ELF-1 (cell line): ENCODE measurements around the gene CFAP52.
"Not testable (repeated sequence)": the region's sequence is repeated elsewhere in the genome, so short reads cannot be mapped to it uniquely, and the experiment has no call there.

ENCODE experiments used
- DNase-seq: peaks from one replicate; pipeline ENCODE4 v3.0.0-alpha.2; 2016; ENCODE audit warnings: low read depth, low spot score

The CFAP52 gene

DNA sequence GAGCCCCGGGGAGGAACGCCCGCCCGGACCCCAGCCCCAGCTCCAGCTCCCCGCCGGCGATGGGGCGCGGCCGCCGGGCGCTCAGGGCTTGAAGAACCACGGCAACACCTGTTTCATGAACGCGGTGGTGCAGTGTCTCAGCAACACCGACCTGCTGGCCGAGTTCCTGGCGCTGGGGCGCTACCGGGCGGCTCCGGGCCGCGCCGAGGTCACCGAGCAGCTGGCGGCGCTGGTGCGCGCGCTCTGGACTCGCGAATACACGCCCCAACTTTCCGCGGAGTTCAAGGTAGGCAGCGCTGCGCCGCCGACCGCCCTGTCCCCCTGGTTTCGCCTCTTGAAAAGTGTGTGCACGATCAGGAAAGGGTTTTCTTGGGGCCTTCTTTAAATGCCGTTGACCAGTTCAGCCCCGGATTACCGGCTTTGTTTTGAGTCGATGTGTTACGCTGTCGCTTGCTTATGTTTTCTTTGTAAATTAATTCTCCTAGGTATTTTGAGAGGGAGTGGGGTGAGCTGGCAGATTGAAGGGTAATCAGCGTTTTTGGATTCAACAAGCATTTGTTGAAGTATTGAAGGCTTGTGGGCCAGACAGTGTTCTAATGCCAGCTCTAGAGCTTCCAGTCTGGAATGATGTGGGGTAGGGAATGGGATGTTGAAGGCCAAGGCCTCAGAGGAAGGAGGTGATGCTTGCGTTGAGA, 69.6 kb downstream of the CFAP52 start:
- DNase-seq, result peak; percentile 66

DNA sequence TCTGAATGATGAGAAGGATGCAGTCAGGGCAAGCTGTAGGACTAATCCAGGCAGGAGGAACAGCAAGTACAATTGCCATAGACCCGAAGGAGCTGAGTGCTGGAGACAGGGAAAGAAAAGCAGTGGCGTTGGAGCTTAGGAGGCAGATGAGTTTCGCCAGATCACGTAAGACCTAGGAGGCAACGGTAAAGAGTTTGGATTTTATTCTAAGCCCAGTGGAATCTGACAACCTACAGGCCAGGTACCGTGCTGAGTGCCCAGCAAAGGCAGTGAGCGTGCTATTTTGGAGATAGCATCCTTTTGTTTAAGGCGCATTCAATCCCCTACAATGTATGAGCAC, 70.1 kb downstream of the CFAP52 start:
- DNase-seq, result peak; percentile 44

DNA sequence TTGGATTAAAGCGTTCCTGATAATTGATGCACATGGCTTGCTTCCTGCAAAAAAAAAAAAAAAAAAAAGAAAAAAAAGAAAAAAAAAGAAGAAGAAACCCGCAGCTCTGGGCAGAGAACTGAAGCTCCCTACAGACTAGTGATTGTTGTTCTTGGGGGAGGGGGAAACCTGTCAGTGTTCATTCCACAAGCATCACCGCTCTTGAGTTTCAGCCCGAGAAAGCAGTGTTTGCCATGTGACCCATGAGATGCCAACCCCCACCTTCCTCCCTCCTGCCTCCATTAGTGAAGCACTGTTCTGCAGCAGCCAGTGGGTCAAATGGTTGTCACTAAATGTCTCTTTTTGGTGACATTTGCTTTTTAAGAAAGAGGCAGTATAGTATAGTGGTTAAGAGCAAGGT, 70.6 kb downstream of the CFAP52 start:
- peak; percentile 76 for DNase-seq

DNA sequence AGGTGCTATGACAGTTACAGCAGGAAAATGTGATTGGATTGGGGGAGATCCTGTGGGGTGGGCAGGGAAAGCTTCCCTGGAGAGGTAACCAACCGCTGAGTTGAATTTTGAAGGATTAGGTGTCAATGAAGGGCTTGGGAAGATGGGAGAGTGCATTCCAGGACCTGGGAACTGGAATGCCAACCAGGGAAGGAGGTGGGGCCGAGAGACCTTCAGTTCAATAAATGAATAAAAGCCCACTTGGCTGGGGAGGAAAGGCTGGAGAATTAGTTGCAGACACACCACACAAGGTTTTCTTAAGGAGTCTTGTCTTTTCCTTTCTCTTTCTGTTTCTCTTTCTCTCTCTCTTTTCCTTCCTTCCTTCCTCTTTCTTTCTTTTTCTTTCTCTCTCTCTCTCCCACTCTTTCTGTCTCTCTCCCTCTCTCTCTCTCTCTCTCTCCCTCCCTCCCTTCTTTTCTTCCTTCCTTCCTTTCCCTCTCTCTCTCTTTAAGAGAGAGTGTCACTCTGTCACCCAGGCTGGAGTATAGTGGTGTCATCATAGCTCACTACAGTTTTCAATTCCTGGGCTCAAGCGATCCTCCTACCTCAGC, 72.2 kb downstream of the CFAP52 start:
- DNase-seq, result peak; percentile 84

DNA sequence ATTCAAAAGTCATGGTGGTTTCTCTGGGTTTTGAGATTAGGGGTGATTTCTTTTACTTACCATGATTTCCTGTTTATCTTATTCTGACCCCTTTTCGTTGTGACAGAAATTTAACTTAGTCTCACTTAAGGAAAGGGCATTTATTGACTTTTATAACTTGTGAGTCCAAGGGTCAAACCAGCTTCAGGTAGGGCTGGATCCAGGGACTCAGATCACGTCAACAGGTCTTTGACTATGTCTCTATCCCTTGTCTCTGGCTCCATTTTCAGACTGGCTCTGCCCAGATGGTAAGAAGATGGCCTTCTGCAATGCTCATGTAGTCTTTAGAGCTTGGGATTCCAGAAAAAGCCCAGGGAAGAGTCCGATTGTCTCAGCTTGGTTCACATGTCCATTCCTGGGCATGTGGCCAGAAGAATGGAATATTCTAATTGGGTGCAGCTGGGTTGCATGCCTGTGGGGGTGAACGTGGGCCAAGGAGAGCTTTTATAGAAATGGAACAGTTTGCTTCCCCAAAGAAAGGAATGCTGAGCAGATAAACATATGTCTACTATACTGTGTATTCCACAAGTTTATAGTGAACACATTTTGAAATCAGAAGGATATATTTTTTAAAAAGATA, 82.3 kb downstream of the CFAP52 start:
- DNase-seq, result no peak

DNA sequence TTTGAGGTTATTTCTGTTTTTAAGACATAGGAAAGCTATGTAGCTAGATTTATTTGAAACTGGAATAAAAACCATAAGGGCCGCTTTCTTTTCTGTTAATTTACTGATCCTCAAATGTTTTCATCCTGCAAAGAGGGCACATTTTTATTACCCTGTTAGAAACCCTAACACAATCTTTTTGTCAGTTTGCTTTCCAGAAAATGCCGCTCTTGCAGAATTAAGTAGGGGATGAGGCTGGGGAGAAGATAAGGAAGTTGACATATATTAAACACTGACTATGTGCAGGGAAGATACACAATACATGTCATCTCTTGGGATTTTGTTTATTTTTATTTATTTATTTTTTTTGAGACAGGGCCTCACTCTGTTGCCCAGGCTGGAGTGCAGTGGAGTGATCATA, 84.6 kb downstream of the CFAP52 start:
- no peak for DNase-seq

DNA sequence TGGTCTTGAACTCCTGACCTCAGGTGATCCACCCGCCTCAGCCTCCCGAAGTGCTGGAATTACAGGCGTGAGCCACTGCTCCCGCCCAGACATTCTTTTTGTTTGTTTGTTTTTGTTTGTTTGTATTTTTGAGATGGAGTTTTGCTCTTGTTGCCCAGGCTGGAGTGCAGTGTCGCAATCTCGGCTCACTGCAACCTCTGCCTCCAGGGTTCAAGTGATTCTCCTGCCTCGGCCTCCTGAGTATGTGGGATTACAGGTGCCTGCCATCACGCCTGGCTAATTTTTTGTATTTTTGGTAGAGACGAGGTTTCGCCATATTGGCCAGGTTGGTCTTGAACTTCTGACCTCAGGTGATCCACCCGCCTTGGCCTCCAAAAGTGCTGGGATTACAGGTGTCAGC, 87.1 kb downstream of the CFAP52 start:
- not testable (repeated sequence) for DNase-seq

DNA sequence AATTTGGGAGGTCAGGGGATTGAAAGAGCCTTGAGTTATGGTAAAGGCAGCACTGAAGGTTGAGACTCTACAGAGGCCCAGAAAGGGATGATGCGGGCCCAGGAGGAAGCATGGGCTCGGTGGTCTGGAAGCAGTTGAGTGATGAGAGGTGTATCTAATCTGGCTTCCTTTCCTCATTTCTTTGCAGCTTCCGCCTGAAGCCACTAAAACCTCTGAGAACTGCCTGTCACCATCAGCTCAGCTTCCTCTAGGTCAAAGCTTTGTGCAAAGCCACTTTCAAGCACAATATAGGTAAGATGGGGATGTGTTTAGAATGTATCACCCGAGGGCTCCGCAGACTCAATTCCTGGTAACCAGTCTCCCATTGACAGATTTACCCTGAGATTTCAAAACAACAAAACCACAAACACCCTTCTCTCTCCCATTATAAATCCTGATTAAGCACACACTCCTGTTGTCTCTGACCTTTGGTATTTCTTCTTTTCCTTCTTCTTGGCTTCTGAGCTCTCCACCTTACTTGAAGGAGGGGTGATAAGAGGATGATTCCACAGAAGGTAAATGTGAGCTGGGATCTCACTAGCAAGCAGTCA, 90.1 kb downstream of the CFAP52 start:
- DNase-seq, result no peak

DNA sequence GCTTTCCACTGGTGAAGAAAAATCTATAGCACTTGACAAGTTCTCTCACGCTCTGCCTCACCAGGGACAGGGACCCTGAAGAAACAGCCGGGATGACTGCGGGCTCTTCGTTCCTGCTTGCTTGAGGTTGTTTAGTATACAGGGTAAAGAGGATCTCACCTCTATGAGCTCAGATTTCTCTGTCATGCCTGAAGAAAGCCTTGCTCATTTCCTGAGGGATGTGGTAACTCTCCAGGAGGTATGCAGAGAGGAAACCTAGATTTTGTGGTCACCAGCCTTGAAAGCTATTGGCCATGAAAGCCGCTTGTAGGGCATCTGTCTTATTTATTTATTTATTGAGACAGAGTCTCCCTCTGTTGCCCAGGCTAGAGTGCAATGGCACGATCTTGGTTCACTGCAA, 92.1 kb downstream of the CFAP52 start:
- peak; percentile 30 for DNase-seq

DNA sequence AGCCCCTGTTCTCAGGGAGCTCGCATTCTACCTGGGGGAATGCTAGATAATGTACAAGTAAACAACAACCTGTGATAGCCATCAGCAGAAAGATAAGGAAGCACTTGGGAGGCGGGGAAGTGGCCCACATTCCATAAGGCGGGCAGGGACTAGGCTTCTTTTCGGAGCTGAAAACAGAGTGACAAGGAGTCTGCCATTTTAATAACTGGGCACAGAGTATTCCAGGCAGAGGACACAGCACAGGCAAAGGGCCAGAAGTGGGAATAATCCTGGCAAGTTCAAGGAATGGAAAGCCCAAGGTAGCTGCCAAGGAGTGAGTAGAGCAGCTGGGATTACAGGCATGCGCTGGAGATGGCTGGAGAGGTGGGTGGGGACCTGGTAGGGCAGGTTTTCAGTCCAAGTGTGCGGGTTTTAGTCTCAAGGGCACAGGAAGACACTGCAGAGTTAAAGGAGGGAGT, 93.1 kb downstream of the CFAP52 start:
- peak; percentile 76 for DNase-seq

DNA sequence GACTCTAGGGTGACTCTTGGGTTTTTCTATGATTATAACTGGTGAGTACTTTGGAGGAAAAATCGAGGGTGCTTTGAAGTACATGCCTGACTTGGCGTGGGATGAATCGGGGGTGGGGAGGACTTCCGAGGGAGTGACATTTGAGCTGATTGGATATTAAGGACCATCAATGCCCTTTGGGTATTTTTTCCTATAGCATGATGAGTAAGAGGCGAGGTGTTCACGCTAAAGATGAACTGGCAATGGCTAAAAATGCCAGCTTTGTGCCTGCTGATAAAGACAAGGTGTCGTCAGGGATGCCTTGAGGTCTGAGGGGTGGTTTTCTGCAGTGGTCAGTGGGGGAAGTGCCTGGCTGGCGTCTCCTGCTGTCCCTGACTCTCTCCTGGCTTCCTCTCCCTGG, 94.2 kb downstream of the CFAP52 start:
- no peak for DNase-seq

DNA sequence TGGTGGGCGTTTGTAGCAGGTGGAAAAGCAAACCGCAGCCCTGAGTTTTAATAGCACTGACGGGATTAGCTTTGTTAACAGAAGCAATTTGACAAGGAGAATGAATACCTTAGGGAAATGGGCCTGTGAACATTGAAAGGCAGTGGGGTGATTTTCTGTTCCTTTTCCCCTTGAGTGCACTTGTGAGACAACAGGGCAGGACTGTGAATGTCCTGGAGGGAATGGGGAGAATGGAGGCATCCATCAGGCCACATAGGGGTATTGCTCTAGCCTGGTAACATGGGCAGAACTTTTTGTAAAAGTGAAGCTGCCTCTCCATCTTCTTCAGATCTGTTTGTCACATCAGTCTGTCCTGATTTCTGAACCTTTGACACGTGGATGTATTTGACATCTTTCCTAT, 95.1 kb downstream of the CFAP52 start:
- DNase-seq, result peak; percentile 13

DNA sequence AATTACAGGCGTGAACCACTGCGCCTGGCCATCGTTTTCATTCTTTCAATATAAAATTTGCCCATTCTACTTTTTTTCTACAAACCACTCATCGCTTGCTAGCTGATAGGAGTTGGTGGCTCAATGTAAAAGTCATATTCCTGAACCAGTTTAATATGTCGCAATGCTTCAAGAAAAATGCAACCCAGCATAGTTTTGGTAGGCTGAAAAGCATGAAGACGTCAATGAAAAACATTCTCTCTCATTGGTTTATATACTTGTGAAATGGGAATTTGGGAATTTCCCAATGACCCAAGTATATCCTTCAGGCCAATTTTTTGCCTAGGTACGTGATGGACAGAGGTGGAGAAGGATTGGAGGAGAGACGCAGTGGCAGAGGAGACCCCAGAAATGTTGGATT, 95.8 kb downstream of the CFAP52 start:
- DNase-seq, result no peak

DNA sequence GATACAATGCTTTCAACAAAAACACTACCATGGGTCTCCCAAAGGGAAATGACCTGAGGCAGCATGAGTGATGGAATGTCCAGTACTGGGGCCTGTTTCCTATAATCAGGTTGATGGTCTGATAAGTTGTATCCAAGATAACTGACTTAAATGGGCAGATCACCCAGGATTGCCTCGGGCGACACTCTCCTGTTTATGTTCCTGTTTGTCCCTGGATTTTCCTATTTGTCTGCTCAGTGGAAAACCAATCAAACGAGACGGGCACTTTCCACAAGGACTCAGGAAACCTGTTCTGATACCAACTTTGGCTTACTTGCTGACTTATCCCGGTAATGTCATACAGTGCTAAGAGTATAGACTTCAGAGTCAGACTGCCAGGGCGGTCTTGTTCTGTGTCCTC, 96.2 kb downstream of the CFAP52 start:
- DNase-seq, result peak; percentile 85

DNA sequence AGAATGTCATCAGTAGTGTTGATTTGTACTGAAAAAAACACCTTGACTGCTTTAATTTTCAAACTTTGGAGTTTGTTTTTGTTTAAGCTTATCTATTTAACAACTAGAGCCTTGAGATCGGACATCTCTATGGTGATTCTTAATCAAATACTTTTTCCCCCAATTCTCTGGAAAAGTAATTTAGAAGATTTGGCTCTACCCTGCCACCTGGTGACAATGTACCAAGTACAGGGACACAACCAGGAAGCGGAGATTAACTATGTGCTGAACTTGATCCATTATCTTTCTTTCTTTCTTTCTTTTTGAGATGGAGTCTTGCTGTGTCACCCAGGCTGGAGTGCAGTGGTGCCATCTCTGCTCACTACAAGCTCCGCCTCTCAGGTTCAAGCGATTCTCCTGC, 99.6 kb downstream of the CFAP52 start:
- DNase-seq, result no peak

DNA sequence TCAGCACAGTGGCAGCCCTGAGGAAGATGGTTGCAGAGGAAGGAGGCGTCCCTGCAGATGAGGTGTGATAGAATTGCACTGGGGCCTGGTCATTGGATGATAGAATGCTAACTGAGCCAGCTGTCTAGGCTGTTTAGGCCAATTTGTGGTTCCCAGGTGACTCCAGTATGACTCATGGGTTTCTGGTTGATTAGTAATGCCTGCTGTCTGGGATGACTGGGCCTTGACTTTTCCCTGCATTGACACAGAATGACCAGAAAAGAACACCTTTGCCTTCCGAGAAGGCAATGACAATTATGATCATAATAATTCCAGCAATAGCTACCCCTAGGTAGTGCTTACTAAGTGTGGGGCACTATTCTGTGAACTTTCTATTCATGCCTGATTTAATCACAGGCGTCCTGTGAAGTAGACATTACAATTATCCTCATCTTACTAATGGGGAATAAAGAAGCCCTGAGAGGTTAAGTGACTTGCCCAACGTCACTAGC, 100.4 kb downstream of the CFAP52 start:
- peak; percentile 36 for DNase-seq

DNA sequence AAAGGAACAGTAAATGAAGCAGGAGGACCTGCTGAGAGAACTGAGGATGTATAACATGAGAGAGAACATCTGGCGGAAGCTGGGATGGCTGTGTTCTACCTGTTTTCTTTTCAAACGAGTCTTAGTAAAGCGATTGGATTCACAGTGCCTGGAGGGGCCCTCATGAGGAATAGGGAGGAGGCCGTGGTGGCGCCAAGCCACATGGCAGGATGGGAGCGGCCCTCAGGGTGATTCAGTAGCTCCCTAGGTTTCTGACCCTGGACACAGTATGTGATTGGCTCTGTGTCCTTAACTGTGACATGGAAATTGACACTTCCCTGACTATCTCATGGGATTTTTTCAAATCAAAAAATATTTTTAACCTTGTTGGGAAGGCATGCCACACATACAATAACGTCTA, 101.0 kb downstream of the CFAP52 start:
- no peak for DNase-seq

DNA sequence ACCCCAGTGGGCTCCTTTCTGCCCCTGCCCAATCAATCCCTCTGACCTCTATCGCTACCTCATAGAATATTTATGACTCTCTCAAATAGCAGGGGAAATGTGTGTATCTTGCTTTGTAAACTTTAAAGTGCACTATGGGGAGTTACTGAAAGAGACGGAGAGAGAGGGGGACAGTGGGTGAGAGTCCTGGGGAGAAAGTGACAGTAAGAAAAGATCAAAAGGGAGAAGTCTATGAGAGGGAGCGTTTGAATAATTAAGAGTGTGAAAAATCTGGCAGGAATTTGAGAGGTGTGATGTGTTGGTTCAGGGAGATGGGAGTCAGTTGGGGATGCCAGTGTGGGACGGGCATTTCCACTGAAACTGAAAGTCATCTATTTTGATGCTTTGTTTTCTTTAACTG, 101.5 kb downstream of the CFAP52 start:
- no peak for DNase-seq

DNA sequence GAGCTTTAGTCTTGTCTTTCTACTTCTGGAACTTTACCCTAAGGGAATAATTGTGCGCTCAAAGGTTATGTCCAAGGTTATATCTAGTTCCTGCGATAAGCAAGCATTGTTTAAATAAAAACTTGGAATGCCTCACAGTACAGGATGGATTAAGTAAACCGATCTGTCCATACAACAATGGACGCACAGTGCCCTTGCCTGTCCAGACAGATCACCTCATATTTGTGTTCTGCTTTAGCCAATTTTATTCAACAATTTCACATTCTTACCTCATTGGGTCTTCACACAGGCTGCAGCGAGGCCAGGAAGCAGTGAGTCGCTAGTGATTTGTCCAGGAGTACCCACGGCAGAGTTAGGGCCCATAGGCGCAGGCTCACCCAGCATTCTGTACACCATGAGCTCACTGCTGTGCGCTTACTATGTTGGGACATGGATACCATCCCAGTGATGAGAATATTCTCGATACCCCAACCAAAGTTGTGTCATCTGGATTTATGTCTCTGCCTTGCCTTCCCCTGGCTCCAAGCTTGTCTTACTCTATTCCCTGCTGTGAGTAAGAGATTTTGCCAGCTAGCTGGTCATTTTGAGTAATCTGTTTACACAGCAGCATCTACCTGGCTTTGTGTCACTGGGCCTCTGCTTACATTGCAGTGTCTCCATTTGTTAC, 108.6 kb downstream of the CFAP52 start:
- no peak for DNase-seq
